ENCODE data around the gene ANKH. TPM values are rescaled to one million over a fixed set of nuclear protein-coding genes. Genes with fewer than 3 reads are reported as not detected.
A peak's percentile ranks its signal among the peaks of the same experiment; 100 is the strongest.

The ANKH gene
- total RNA-seq, 1 experiment from 2014 or later, result 4.7 TPM

DNA sequence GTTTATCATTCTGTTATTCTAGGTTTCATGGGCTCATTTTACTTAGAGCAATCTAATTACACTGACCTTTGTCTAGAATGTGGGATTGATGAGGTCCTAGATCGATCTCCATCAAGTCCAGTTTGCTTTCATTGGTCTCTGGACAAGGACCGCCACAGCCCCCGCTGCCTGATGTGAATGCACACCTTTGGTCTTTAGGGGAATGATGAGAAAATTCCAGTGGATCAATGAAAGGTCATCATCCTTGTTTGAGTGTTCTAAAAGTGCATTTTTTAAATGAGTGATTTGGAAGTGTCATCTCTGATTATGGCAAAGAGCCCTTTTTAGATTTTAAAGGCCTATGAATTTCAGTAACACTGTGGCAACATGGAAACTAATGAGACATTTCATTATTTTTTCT, 2.2 kb upstream of the ANKH start:
- CTCF ChIA-PET, result interaction anchor here (0.5 kb wide), 1 partner anchor 83 kb away, joined by 6 read pairs; no protein-coding TSS in a partner anchor

DNA sequence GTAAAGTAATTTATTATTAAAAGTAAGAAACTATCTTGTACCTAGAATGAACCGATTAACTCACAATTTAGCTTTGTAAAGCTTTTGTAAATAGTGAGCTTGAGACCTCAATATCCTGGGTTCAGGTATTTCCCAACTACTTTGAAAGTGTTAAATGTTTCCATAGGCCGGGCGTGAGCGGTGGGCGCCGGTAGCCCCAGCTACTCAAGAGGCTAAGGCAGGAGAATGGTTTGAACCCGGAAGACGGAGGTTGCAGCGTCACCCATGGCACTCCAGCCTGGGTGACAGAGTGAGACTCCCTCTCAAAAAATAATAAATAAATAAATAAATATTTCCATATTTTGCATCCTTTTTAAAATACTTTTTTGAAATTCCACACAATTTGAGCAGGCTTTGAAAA, 1.5 kb upstream of the ANKH start:
- TF ChIP-seq, protein P1, sequence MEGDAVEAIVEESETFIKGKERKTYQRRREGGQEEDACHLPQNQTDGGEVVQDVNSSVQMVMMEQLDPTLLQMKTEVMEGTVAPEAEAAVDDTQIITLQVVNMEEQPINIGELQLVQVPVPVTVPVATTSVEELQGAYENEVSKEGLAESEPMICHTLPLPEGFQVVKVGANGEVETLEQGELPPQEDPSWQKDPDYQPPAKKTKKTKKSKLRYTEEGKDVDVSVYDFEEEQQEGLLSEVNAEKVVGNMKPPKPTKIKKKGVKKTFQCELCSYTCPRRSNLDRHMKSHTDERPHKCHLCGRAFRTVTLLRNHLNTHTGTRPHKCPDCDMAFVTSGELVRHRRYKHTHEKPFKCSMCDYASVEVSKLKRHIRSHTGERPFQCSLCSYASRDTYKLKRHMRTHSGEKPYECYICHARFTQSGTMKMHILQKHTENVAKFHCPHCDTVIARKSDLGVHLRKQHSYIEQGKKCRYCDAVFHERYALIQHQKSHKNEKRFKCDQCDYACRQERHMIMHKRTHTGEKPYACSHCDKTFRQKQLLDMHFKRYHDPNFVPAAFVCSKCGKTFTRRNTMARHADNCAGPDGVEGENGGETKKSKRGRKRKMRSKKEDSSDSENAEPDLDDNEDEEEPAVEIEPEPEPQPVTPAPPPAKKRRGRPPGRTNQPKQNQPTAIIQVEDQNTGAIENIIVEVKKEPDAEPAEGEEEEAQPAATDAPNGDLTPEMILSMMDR (IDR thresholded peaks at IDR 0.05; ENCODE audit: insufficient read depth in 1 of 2, low read depth in 1 of 2, low read length in 1 of 2, severe bottlenecking in 1 of 2, unreplicated experiment in 1 of 2), result no peak
- Histone ChIP-seq H3K27me3 (replicated peaks; ENCODE audit: control insufficient read depth, insufficient read depth, low read length) (peaks cover 2% of the 10 kb centered on the region), H3K36me3 (ENCODE audit: control insufficient read depth, insufficient read depth, low read length) (no peaks in the 10 kb centered on the region), H3K9me3 (no peaks in the 10 kb centered on the region), H3K4me1 (no peaks in the 10 kb centered on the region), H3K4me3 (ENCODE audit: low read depth, low read length) (no peak overlapping the region)
- CTCF ChIA-PET, result no interaction called here
- H3K9me3 Mint-ChIP-seq (ENCODE audit: unreplicated experiment), result no peaks in the 10 kb centered on the region
- POLR2A ChIA-PET, result no interaction called here
- no peak for DNase-seq
- intact Hi-C loops (cut with micrococcal nuclease; ENCODE audit: unreplicated experiment), result loop anchor here (5.0 kb wide), 1 partner anchor 129 kb away; no protein-coding TSS in a partner anchor
- H3K27ac Mint-ChIP-seq (ENCODE audit: unreplicated experiment), result no peak overlapping the region
- H3K4me1 Mint-ChIP-seq (ENCODE audit: low read depth, unreplicated experiment), result peaks cover 13% of the 10 kb centered on the region
- no TSS peak for BruUV-seq (replicated peaks)
- peaks cover 6% of the 10 kb centered on the region for H3K36me3 Mint-ChIP-seq (ENCODE audit: insufficient read depth, unreplicated experiment)
- no peak overlapping the region for H3K4me3 Mint-ChIP-seq (ENCODE audit: unreplicated experiment)
- peaks cover 21% of the 10 kb centered on the region for H3K27me3 Mint-ChIP-seq (ENCODE audit: insufficient read depth, unreplicated experiment)

More for the DNA sequence above, 2.2 kb upstream of the ANKH start:
- BruUV-seq (replicated peaks), result no TSS peak
- POLR2A ChIA-PET, result no interaction called here
- intact Hi-C loops (cut with micrococcal nuclease; ENCODE audit: unreplicated experiment), result loop anchor here (5.0 kb wide), 1 partner anchor 129 kb away; no protein-coding TSS in a partner anchor
- H3K36me3 Mint-ChIP-seq (ENCODE audit: insufficient read depth, unreplicated experiment), result peaks cover 6% of the 10 kb centered on the region
- no peak overlapping the region for H3K4me3 Mint-ChIP-seq (ENCODE audit: unreplicated experiment)
- peaks cover 20% of the 10 kb centered on the region for H3K27me3 Mint-ChIP-seq (ENCODE audit: insufficient read depth, unreplicated experiment)
- no peak for DNase-seq
- Histone ChIP-seq H3K27me3 (replicated peaks; ENCODE audit: control insufficient read depth, insufficient read depth, low read length) (peaks cover 2% of the 10 kb centered on the region), H3K4me3 (ENCODE audit: low read depth, low read length) (no peak overlapping the region), H3K9me3 (no peaks in the 10 kb centered on the region), H3K4me1 (no peaks in the 10 kb centered on the region), H3K36me3 (ENCODE audit: control insufficient read depth, insufficient read depth, low read length) (no peaks in the 10 kb centered on the region)
- TF ChIP-seq, protein P1 (IDR thresholded peaks at IDR 0.05; ENCODE audit: insufficient read depth in 1 of 2, low read depth in 1 of 2, low read length in 1 of 2, severe bottlenecking in 1 of 2, unreplicated experiment in 1 of 2), result no peak
- H3K4me1 Mint-ChIP-seq (ENCODE audit: low read depth, unreplicated experiment), result peaks cover 10% of the 10 kb centered on the region
- H3K9me3 Mint-ChIP-seq (ENCODE audit: unreplicated experiment), result no peaks in the 10 kb centered on the region
- H3K27ac Mint-ChIP-seq (ENCODE audit: unreplicated experiment), result no peak overlapping the region

GRCh38 chr5:14872070-14872989, 752 bp upstream of the ANKH start:
- Mint-ChIP-seq H3K36me3 (ENCODE audit: insufficient read depth, unreplicated experiment) (peaks cover 6% of the 10 kb centered on the region), H3K9me3 (ENCODE audit: unreplicated experiment) (no peaks in the 10 kb centered on the region), H3K4me1 (ENCODE audit: low read depth, unreplicated experiment) (peaks cover 13% of the 10 kb centered on the region), H3K4me3 (ENCODE audit: unreplicated experiment) (peak overlapping the region; percentile 70), H3K27me3 (ENCODE audit: insufficient read depth, unreplicated experiment) (peaks cover 21% of the 10 kb centered on the region), H3K27ac (ENCODE audit: unreplicated experiment) (no peak overlapping the region)
- TF ChIP-seq, protein P1 (IDR thresholded peaks at IDR 0.05; ENCODE audit: insufficient read depth in 1 of 2, low read depth in 1 of 2, low read length in 1 of 2, severe bottlenecking in 1 of 2, unreplicated experiment in 1 of 2), result no peak
- H3K27me3 ChIP-seq (replicated peaks; ENCODE audit: control insufficient read depth, insufficient read depth, low read length), result peaks cover 2% of the 10 kb centered on the region
- no TSS peak for BruUV-seq (replicated peaks)
- peak overlapping the region; percentile 67 for H3K4me3 ChIP-seq (ENCODE audit: low read depth, low read length)
- no peaks in the 10 kb centered on the region for H3K4me1 ChIP-seq
- ChIA-PET CTCF (interaction anchor here (0.6 kb wide), 1 partner anchor 631 kb away, joined by 5 read pairs; no protein-coding TSS in a partner anchor), POLR2A (no interaction called here)
- intact Hi-C loops (cut with micrococcal nuclease; ENCODE audit: unreplicated experiment), result loop anchor here (5.0 kb wide), 1 partner anchor 130 kb away; no protein-coding TSS in a partner anchor
- peak in 1 of 2 experiments; percentile 54 for DNase-seq
- H3K9me3 ChIP-seq, result no peaks in the 10 kb centered on the region
- H3K36me3 ChIP-seq (ENCODE audit: control insufficient read depth, insufficient read depth, low read length), result no peaks in the 10 kb centered on the region

Measured in Caco-2 (cell line).